GM18909 (cell line): ENCODE data around the gene FXYD4.
"Not testable (repeated sequence)": the region's sequence is repeated elsewhere in the genome, so short reads cannot be mapped to it uniquely, and the experiment has no call there.

Source experiments
- ATAC-seq: cut with Tn5 transposase; IDR thresholded peaks from one replicate; pipeline ENCODE4 v1.9.1; 2021; ENCODE audit warnings: mild to moderate bottlenecking; ENCODE audit not compliant: unreplicated experiment, poor library complexity

Gene FXYD4

GRCh38 chr10:43408710-43409384 lies 37.4 kb downstream of the FXYD4 start, which contains the start of gene HNRNPF:
HNRNPF (minus strand) TSS chr10:43409186; CDS start chr10:43387884, 21,302 bp downstream.
- peak; percentile 73 for ATAC-seq

- ATAC-seq, result no peak
Observed at GRCh38 chr10:43409385-43410109, 38.1 kb downstream of the FXYD4 start.

- ATAC-seq, result no peak
Observed at GRCh38 chr10:43410345-43410744, 38.9 kb downstream of the FXYD4 start.

GRCh38 chr10:43411536-43411935 lies 40.1 kb downstream of the FXYD4 start:
- no peak for ATAC-seq

GRCh38 chr10:43415544-43415943 lies 44.1 kb downstream of the FXYD4 start:
- no peak for ATAC-seq

GRCh38 chr10:43417950-43418768 lies 46.7 kb downstream of the FXYD4 start:
- ATAC-seq, result peak; percentile 31

GRCh38 chr10:43419997-43420368 lies 48.5 kb downstream of the FXYD4 start:
- no peak for ATAC-seq

- ATAC-seq, result peak; percentile 85
Observed at GRCh38 chr10:43420369-43421200, 49.1 kb downstream of the FXYD4 start.

- no peak for ATAC-seq
Observed at GRCh38 chr10:43421201-43421507, 49.7 kb downstream of the FXYD4 start.

GRCh38 chr10:43421519-43421918 lies 50.1 kb downstream of the FXYD4 start:
- ATAC-seq, result no peak

- ATAC-seq, result not testable (repeated sequence)
Observed at GRCh38 chr10:43421944-43422343, 50.5 kb downstream of the FXYD4 start.

GRCh38 chr10:43424416-43424815 lies 53.0 kb downstream of the FXYD4 start:
- no peak for ATAC-seq
